Fibroblast of skin of right biceps (primary cell): ENCODE measurements around the gene BLMH.
A peak's percentile ranks its signal among the peaks of the same experiment; 100 is the strongest.

ENCODE experiments used
- DNase-seq: peaks from one replicate; pipeline ENCODE4 v3.0.0-alpha.2; 2013

BLMH gene

GRCh38 chr17:30291543-30292285, at the start of gene BLMH:
Gene BLMH, minus strand, starts transcription at chr17:30291944. Its CDS starts 125 bp downstream, at chr17:30291819.
- DNase-seq = peak; percentile 89

DNA sequence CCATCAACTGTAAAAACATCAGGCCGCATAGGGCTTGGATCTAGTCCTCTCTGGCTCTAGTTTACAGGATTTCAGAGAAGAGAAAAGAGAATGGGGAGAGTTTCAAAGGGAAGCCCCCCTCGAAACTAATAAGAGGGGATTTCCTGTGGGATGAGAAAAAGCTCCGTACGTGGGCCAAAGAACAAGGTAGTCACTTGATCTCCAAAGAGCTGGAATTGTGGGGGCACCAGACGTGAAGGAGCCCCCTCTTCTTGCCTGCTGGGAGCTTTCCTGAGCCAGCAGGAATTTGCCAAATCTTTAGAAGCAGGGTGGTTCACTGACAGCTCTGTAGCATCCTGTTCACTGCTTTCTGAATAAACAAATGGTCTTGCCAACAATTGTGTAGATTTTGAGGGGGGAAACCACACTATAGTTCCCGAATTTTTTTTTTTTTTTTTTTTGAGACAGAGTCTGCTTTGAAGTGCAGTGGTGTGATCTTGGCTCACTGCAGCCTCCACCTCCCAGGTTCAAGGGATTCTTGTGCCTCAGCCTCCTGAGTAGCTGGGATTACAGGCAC, 49.1 kb upstream of the BLMH start:
- DNase-seq = peak; percentile 15

DNA sequence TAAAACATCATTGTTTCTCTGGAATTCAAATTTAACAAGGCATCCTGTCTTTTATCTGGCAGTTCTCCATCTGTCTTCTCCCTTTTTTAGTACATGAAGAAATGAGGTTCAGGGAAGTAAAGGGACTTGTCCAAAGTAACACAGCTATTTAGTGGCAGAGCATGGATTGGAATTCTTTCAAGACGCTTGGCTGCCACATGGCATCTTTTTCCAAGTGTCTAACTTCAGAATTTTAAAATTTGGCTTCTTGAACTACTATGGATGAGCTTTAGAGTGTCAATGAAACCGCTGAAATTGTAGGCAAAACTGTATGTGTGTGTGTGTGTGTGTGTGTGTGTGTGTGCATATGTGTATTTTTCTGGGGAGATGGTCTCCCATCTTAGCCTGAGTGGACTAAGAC, 47.3 kb upstream of the BLMH start:
- DNase-seq = no peak

GRCh38 chr17:30337393-30337999, 45.8 kb upstream of the BLMH start:
- DNase-seq = no peak

- DNase-seq = peak; percentile 51
Observed at GRCh38 chr17:30336369-30337171, 44.8 kb upstream of the BLMH start.

DNA sequence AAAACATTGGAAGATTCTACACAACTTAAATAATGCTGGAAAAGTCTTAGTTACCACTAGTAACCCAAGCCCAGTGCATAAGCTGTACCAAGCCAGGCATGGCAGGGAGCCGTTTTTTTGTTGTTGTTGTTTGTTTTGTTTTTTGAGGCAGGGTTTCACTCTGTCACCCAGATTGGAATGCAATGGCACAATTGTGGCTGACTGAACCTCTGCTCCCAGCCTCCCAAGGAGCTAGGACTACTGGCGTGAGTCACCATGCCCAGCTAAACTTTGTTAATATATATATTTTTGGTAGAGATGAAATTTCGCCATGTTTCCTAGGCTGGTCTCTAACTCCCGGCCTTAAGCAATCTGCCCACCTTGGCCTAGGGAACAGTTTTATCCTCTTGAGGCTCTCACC, 42.7 kb upstream of the BLMH start:
- no peak for DNase-seq

DNA sequence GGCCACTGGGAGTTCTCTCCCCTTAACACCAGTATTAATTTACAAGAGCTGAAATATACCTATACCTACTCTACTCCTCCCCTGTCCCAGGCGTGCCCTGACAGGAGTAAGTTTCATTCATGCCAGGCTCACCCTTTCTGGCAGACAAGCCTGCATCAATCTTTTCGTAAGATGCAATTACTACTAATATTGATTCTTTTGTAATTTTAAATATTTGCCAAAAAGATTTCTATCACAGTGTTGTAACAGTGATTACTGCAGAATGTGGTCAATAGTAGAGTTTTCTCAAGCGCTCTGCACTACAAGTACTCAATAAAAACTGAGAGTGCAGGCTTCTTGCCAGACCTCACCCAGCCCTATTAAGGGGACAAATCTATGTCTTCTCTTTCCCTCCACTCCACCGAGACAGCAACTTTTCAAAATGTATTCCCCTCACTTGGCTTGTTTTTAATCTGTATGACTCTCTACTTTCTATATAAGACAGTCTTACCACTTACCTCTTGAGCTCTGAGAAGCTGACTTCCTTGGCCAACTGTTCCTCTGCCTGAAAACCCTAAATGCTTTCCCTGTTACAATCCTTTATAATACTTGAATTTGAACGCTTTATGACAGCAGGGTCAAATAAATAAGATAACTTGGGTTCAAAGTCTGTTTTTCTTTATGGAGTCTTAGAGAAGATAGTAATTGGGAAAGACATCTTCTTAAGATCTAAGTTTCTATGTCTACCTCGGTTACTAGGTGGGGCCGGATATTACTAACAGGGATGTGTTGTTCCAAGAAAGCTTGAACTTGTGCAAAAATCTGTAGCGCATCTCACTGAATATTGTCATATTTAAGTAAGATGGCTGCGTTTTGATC, 42.0 kb upstream of the BLMH start, which contains the start of gene TMIGD1:
Gene TMIGD1, minus strand, starts transcription at position 555 of the 858 bp plus-strand sequence. CDS start 1,924 bp downstream, outside the sequence.
- DNase-seq = no peak

GRCh38 chr17:30332057-30332542, 40.4 kb upstream of the BLMH start:
- peak; percentile 61 for DNase-seq

DNA sequence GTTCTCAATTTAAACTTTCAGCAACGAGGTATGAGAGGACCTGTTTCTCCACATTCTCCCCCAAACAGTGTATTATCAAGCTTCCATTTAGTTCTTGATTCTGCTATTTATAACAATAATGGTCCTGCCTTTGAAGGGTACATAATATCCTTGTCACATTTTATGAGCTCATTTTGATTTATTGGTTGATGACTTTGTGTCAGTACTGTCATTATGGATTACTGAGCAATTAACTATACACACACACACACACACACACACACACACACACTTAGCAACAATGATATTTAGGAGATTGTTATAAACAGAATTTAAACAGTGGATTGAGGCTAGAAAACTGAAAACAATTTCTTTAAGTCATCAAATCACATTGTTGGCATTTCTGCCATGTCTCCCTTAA, 35.1 kb upstream of the BLMH start:
- no peak for DNase-seq

DNA sequence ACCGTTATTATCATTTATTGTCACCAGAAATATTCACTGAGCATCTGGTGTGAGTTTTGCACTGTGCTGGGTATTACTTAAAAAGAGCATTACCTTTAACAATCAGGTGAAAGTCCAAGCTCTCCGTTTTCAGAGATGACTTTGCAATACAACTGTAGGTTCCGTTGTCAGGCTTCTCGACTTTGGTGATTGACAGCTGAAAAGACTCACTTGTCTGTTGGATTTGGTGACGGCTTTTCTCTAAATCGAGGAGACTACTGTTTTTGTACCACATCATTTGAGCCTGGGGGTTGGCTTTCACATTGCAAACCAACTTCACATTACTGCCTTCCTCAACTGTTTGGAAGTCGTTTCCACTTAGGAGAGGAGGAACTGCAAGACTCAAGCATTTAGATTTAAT, 33.0 kb upstream of the BLMH start:
- DNase-seq = no peak

GRCh38 chr17:30323895-30324319, 32.2 kb upstream of the BLMH start:
- peak; percentile 60 for DNase-seq

DNA sequence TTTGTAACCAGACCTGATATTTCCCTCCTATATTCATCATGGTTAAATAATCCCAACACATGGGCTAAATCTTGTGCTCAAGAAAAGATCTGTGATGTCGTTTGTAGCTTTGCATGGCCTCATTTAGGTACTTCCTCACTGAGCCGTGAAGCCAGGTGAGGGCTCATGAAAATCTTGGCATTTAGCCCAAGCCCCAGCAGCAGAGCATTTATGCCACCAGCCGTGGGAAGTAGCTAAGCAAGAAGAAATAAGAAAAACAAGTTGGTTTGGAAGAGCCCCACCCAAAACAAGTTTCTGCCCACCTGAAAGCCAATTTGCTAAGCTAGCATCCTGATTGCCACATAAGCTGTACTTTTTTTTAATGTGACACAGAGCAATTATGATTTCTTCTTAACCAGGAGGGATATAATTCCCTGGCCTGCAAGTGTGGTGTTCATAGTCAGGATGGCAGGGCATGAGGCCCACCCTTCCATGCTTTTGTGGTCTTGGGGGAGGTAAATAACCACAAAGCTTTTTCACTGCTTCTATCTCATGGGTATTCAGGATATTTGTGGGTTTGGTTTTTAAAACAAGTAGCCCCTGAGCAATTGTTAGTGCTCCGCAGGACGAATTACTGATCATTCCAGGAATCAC, 31.6 kb upstream of the BLMH start:
- DNase-seq = no peak

- DNase-seq = no peak
Observed at GRCh38 chr17:30321314-30321713, 29.6 kb upstream of the BLMH start.

DNA sequence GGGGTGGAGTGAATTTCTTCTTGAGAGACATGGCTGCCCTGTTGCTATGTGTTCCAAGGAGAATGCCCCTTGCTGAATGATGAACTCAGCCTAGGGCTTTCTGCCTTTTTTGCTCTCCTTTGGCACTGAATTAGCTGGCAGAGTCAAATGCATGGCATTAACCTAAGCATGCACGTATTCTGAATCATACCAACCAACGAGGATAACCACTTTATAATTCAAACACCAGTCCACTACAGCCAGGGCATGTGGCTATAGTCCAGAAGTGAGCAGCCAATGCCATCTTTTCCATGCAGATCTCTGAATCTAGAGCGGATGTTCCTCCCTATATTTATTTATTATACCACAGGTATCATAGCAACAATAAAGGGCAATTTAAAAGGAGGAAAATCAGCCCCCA, 26.4 kb upstream of the BLMH start:
- no peak for DNase-seq

- no peak for DNase-seq
Observed at GRCh38 chr17:30316736-30317135, 25.0 kb upstream of the BLMH start.

DNA sequence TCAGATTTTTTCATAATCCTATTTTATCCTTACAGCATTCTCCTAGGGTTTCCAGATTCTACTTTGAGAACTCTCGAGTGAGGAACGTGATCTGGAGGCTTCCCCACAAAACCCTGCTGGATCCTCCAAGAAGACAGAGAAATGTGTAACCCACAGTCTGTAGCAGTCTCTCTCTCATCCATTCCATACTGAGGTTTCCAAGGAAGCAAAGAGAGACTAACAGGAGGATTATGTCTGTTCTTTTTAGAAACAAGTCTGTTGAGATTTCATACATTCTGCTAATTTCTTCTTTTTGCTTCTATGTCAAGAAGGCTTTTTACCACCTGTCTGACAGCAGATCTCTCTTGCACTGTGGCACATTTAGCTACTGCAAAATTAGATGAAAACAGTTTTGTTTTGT, 23.4 kb upstream of the BLMH start:
- DNase-seq = no peak

DNA sequence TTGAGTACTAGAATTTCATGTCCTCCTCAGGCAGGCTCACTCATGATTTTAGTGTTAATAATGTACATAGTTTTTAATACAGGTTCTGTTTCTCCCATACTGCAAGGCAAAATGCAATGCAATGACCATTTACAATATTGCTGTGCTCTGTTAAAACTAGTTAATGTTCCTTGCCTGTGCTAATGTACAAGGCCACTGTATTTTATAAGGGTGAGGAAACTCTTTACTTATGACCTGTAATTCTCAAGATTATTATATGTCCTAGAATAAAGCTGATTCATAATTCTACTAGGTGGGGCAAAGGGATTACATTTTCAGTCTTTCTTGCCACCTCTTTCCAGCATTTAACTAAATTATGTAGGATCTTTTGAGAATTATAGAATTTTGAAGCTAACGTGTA, 22.7 kb upstream of the BLMH start:
- no peak for DNase-seq

DNA sequence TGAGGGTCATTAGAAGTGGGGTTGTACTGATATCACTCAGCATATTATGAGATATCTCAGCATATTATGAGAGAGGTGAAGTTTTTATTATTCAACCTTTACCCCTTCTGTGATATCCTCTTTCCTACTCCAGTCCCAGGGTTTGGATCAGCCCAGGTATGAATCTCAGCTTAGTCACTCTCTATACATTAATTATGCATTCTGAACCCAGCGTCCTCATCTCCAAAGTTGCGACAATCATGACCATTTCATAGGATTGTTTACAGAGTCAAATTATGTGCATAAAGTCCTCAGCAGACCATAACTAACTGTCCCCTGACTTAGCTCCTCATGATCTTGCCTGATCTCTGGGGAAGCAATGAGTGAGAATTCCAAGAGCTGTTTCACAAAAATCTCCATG, 20.5 kb upstream of the BLMH start:
- DNase-seq = no peak

DNA sequence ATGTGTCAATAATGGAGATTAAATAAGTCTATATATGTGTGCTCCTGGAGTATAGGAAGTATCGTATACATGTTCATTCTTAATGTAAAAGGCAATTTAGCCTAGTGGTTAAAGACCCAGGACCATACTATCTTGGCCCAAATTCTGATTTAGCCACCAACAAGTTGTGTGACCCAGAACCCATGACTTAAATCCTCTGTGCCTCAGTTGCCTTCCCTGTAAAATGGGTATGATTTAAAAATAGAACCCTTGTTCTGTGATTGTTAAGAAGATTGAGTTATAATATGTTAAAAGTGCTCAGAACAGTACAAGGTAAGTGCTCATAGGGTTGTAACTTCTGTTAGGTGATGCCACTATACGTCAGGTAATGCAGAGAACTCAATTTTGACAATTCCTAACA, 18.8 kb upstream of the BLMH start:
- no peak for DNase-seq

GRCh38 chr17:30309591-30309990, 17.8 kb upstream of the BLMH start:
- peak; percentile 58 for DNase-seq

- no peak for DNase-seq
Observed at GRCh38 chr17:30308406-30308805, 16.7 kb upstream of the BLMH start.

- no peak for DNase-seq
Observed at GRCh38 chr17:30304778-30305177, 13.0 kb upstream of the BLMH start.
